GM12864 (cell line): ENCODE data around the gene LBHD2.

Experiments
- DNase-seq: peaks from one replicate; pipeline ENCODE4 v3.0.0-alpha.2; 2011; ENCODE audit warnings: low read depth
- H3K4me3 ChIP-seq: 2 replicates; pipeline ENCODE4 v1.5.1; 2011; ENCODE audit warnings: mild to moderate bottlenecking, low read depth, low read length, control low read depth
- TF ChIP-seq, protein P1 (sequence below): IDR thresholded peaks from 2 replicates; pipeline ENCODE4 v1.5.1; 2011; ENCODE audit warnings: low read depth, mild to moderate bottlenecking, moderate library complexity, low read length, control low read depth, inconsistent platforms; ENCODE audit errors: missing control alignments

LBHD2 gene

GRCh38 chr14:103107941-103108748, 24.1 kb downstream of the LBHD2 start:
- DNase-seq = no peak
- H3K4me3 ChIP-seq = no peak overlapping the region
- TF ChIP-seq, protein P1, sequence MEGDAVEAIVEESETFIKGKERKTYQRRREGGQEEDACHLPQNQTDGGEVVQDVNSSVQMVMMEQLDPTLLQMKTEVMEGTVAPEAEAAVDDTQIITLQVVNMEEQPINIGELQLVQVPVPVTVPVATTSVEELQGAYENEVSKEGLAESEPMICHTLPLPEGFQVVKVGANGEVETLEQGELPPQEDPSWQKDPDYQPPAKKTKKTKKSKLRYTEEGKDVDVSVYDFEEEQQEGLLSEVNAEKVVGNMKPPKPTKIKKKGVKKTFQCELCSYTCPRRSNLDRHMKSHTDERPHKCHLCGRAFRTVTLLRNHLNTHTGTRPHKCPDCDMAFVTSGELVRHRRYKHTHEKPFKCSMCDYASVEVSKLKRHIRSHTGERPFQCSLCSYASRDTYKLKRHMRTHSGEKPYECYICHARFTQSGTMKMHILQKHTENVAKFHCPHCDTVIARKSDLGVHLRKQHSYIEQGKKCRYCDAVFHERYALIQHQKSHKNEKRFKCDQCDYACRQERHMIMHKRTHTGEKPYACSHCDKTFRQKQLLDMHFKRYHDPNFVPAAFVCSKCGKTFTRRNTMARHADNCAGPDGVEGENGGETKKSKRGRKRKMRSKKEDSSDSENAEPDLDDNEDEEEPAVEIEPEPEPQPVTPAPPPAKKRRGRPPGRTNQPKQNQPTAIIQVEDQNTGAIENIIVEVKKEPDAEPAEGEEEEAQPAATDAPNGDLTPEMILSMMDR = no peak

GRCh38 chr14:103108749-103109207, 24.8 kb downstream of the LBHD2 start:
- H3K4me3 ChIP-seq = no peak overlapping the region
- TF ChIP-seq, protein P1 = no peak
- no peak for DNase-seq

GRCh38 chr14:103109535-103110441, 25.8 kb downstream of the LBHD2 start:
- H3K4me3 ChIP-seq = no peak overlapping the region
- TF ChIP-seq, protein P1 = no peak
- DNase-seq = no peak

GRCh38 chr14:103110681-103111231, 26.7 kb downstream of the LBHD2 start:
- TF ChIP-seq, protein P1 = no peak
- no peak for DNase-seq
- no peak overlapping the region for H3K4me3 ChIP-seq

DNA sequence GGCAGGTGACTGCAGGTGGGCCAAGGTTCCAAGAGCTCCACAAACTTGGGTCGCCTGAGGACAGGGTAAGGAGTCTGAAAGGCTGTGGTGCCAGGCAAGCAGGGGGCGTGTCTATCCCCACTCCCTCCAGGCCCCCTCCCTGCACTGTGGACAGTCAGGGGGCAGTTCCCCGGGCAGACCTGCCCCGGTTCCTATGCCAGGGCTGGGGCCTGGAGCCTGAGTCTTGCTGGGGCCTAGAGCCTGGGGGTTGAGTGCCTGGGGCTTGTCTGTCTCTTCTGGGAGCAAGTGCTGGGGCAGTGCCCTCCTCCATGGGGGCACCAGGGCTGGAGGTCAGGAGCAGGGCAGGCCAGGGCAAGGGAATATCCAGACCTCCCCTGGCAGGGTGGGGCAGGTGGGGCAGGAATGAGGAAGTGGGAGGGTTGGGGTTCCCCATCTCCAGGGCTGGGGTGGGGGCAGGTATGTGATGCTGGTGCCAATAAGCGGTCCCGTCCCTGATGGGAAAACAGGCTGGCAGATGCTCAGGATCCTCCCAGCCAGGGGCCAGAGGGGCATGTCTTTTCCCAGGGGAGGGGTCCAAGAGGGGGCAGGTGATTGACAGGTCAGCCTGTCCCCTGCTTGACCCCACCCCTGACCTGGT, 27.3 kb downstream of the LBHD2 start:
- no peak for DNase-seq
- TF ChIP-seq, protein P1 = no peak
- peak overlapping the region; percentile 7; the same call in 1 of the 2 replicates for H3K4me3 ChIP-seq

GRCh38 chr14:103112400-103113243, 28.6 kb downstream of the LBHD2 start:
- DNase-seq = no peak
- no peak overlapping the region for H3K4me3 ChIP-seq
- TF ChIP-seq, protein P1 = no peak
